GM18505 (cell line): ENCODE results near the gene DUSP22.

Experiments used
- ATAC-seq: cut with Tn5 transposase; IDR thresholded peaks from one replicate; pipeline ENCODE4 v1.9.1; 2021; ENCODE audit not compliant: unreplicated experiment
- POLR2A ChIP-seq: IDR thresholded peaks from 4 replicates; pipeline ENCODE4 v1.6.1; 2011; ENCODE audit warnings: borderline replicate concordance; ENCODE audit not compliant: insufficient read depth, insufficient read length; ENCODE audit errors: extremely low read depth

DUSP22 gene

GRCh38 chr6:348860-349396 is 56.6 kb downstream of the DUSP22 start:
- TF ChIP-seq POLR2A: no peak
- no peak for ATAC-seq

- no peak for TF ChIP-seq POLR2A
- ATAC-seq: no peak
Observed at GRCh38 chr6:349491-349921, 57.2 kb downstream of the DUSP22 start.

GRCh38 chr6:350371-350770 is 58.1 kb downstream of the DUSP22 start:
- no peak for ATAC-seq

GRCh38 chr6:351011-351866 is 59.0 kb downstream of the DUSP22 start:
- no peak for ATAC-seq
- no peak for TF ChIP-seq POLR2A

More at GRCh38 chr6:350371-350770, 58.1 kb downstream of the DUSP22 start:
- no peak for TF ChIP-seq POLR2A

- no peak for ATAC-seq
- no peak for TF ChIP-seq POLR2A
Observed at GRCh38 chr6:351867-352289, 59.6 kb downstream of the DUSP22 start.

- TF ChIP-seq POLR2A: no peak
- ATAC-seq: no peak
Observed at GRCh38 chr6:352474-352873, 60.2 kb downstream of the DUSP22 start.

GRCh38 chr6:352896-353470 is 60.7 kb downstream of the DUSP22 start:
- no peak for ATAC-seq
- TF ChIP-seq POLR2A: no peak

GRCh38 chr6:353642-354614 is 61.6 kb downstream of the DUSP22 start:
- ATAC-seq: no peak

GRCh38 chr6:354631-355280 is 62.5 kb downstream of the DUSP22 start:
- no peak for TF ChIP-seq POLR2A
- no peak for ATAC-seq

More at GRCh38 chr6:353642-354614, 61.6 kb downstream of the DUSP22 start:
- TF ChIP-seq POLR2A: no peak

GRCh38 chr6:355373-356208 is 63.3 kb downstream of the DUSP22 start:
- TF ChIP-seq POLR2A: no peak
- no peak for ATAC-seq

GRCh38 chr6:356828-357251 is 64.6 kb downstream of the DUSP22 start:
- ATAC-seq: peak; percentile 44
- no peak for TF ChIP-seq POLR2A

GRCh38 chr6:357261-357790 is 65.0 kb downstream of the DUSP22 start:
- no peak for ATAC-seq
- no peak for TF ChIP-seq POLR2A

- TF ChIP-seq POLR2A: no peak
- ATAC-seq: no peak
Observed at GRCh38 chr6:357791-358341, 65.6 kb downstream of the DUSP22 start.
